ENCODE data around the gene NEDD4L.

Gene NEDD4L

GRCh38 chr18:58188996-58189395 lies 145.0 kb downstream of the NEDD4L start:
- no peak for DNase-seq

GRCh38 chr18:58190842-58191530 lies 147.0 kb downstream of the NEDD4L start:
- DNase-seq = no peak

- no peak for DNase-seq
Measured at GRCh38 chr18:58191626-58192025, 147.6 kb downstream of the NEDD4L start.

- DNase-seq = no peak
Measured at GRCh38 chr18:58192519-58192918, 148.5 kb downstream of the NEDD4L start.

- DNase-seq = no peak
Measured at GRCh38 chr18:58194028-58194427, 150.0 kb downstream of the NEDD4L start.

- no peak for DNase-seq
Measured at GRCh38 chr18:58195278-58195765, 151.3 kb downstream of the NEDD4L start.

GRCh38 chr18:58196164-58196563 lies 152.1 kb downstream of the NEDD4L start:
- DNase-seq = no peak

- no peak for DNase-seq
Measured at GRCh38 chr18:58196881-58197872, 153.2 kb downstream of the NEDD4L start.

GRCh38 chr18:58201268-58201667 lies 157.2 kb downstream of the NEDD4L start:
- DNase-seq = no peak

GRCh38 chr18:58201733-58202730 lies 158.0 kb downstream of the NEDD4L start:
- no peak for DNase-seq

- DNase-seq = no peak
Measured at GRCh38 chr18:58204776-58205442, 160.9 kb downstream of the NEDD4L start.

GRCh38 chr18:58205443-58206160 lies 161.6 kb downstream of the NEDD4L start:
- DNase-seq = no peak

GRCh38 chr18:58207520-58208152 lies 163.6 kb downstream of the NEDD4L start:
- DNase-seq = no peak

- no peak for DNase-seq
Measured at GRCh38 chr18:58208207-58208932, 164.3 kb downstream of the NEDD4L start.

GRCh38 chr18:58209326-58209725 lies 165.3 kb downstream of the NEDD4L start:
- no peak for DNase-seq

GRCh38 chr18:58211510-58211909 lies 167.5 kb downstream of the NEDD4L start:
- DNase-seq = no peak

- DNase-seq = no peak
Measured at GRCh38 chr18:58212274-58212673, 168.2 kb downstream of the NEDD4L start.

- no peak for DNase-seq
Measured at GRCh38 chr18:58213440-58213839, 169.4 kb downstream of the NEDD4L start.

- DNase-seq = no peak
Measured at GRCh38 chr18:58215011-58215410, 171.0 kb downstream of the NEDD4L start.

GRCh38 chr18:58216071-58216481 lies 172.1 kb downstream of the NEDD4L start:
- no peak for DNase-seq

Data from GF-D8 (cell line).